Measurements from ENCODE around the gene RNF10. TPM values are rescaled to one million over a fixed set of nuclear protein-coding genes. Genes with fewer than 3 reads are reported as not detected.

RNF10 gene
- total RNA-seq (2012; rRNA removed) (43.0 and 44.4 TPM in 2 replicates), polyA plus RNA-seq (2012; rRNA removed) (65.2 and 95.0 TPM in 2 replicates), Bru-seq, nascent RNA (percentile 92 among the genes with signal in this experiment), BruChase-seq, experiment 1, labeled RNA remaining after a 6-hour chase (percentile 97 among the genes with signal in this experiment), BruChase-seq, experiment 2, labeled RNA remaining after a 2-hour chase (percentile 91 among the genes with signal in this experiment)
- polyA plus RNA-seq (2012; cell fraction: cytosol; rRNA removed) = 51.9 and 101 TPM in 2 replicates
- 113 and 212 TPM in 2 replicates for polyA plus RNA-seq (2012; cell fraction: nucleus; rRNA removed; ENCODE audit: low replicate concordance)
- long read RNA-seq, transcript RNF10-201 (17 exons, 3,825 nt) = major isoform, 237 of 365 reads
- long read RNA-seq, transcript RNF10-203 (17 exons, 2,671 nt) = minor isoform, 29 of 365 reads
- long read RNA-seq, partial matches to known transcripts = 37 of 365 reads
- long read RNA-seq, other reads (novel, unspliced or antisense) = 62 of 365 reads

- in situ Hi-C loops (cut with MboI; ENCODE audit: low sequenced_read_pairs) = no loop called here
- Histone ChIP-seq H2BK5ac (ENCODE audit: low read depth, low read length, poor library complexity, severe bottlenecking) (peak within 1 kb of the TSS; percentile 69), H3K79me1 (ENCODE audit: low read depth in 1 of 2, low read length in 2 of 2) (peaks cover 5 to 45% of the 10 kb centered on the region in 2 experiments; a peak in 3 of 4 replicates), H3K27ac (ENCODE audit: insufficient read depth, low read length) (peak within 1 kb of the TSS; percentile 55), H3K4ac (ENCODE audit: low read depth, low read length) (peak within 1 kb of the TSS; percentile 78), H4K91ac (ENCODE audit: insufficient read depth, low read depth, low read length) (peak within 1 kb of the TSS; percentile 55; the same call in 1 of the 2 replicates), H4K8ac (ENCODE audit: low read depth in 2 of 2, low read length in 2 of 2) (peak within 1 kb of the TSS; percentile 21 to 88; a peak in 2 of 4 replicates), H2BK120ac (ENCODE audit: low read depth, low read length) (no peak within 1 kb of the TSS), H4K5ac (ENCODE audit: low read depth, low read length) (no peak within 1 kb of the TSS), H2BK15ac (ENCODE audit: low read depth, low read length) (no peak within 1 kb of the TSS), H3K4me3 (ENCODE audit: insufficient read depth, low read depth, low read length) (peak within 1 kb of the TSS; percentile 58), H2BK20ac (ENCODE audit: low read depth, low read length) (no peak within 1 kb of the TSS), H3K27me3 (ENCODE audit: control insufficient read depth, insufficient read depth, low read length) (no peaks in the 10 kb centered on the region), H3K9me1 (ENCODE audit: insufficient read depth, low read length) (peaks cover 22% of the 10 kb centered on the region), H3K9me3 (ENCODE audit: control insufficient read depth, insufficient read depth, low read length) (no peaks in the 10 kb centered on the region), H2AK5ac (ENCODE audit: low read depth, low read length) (peak within 1 kb of the TSS; percentile 31; the same call in 1 of the 2 replicates), H3K36me3 (ENCODE audit: control insufficient read depth, insufficient read depth, low read length) (peaks cover 3% of the 10 kb centered on the region; the same call in 1 of the 2 replicates), H3K14ac (replicated peaks; ENCODE audit: low read depth, low read length) (peak within 1 kb of the TSS; percentile 94), H3K56ac (ENCODE audit: extremely low read depth, insufficient read depth, low read length) (peak within 1 kb of the TSS; percentile 74; the same call in 1 of the 2 replicates), H4K20me1 (ENCODE audit: insufficient read depth, low read length) (peaks cover 47% of the 10 kb centered on the region), H2AK9ac (replicated peaks; ENCODE audit: low read depth, low read length, poor library complexity) (peak within 1 kb of the TSS; percentile 97), H3K9ac (ENCODE audit: low read depth, low read length) (peak within 1 kb of the TSS; percentile 61), H3K18ac (ENCODE audit: low read depth, low read length) (no peak within 1 kb of the TSS; the same call in 1 of the 2 replicates), H3K23ac (ENCODE audit: low read depth, low read length) (peak within 1 kb of the TSS; percentile 97), H2AFZ (replicated peaks; ENCODE audit: low read length, poor library complexity) (peak within 1 kb of the TSS; percentile 91), H3K4me1 (ENCODE audit: control insufficient read depth, insufficient read depth, low read length) (peaks cover 11% of the 10 kb centered on the region; the same call in 1 of the 2 replicates), H3K4me2 (ENCODE audit: low read depth, low read length) (peak within 1 kb of the TSS; percentile 98)
- TF ChIP-seq CTCF (conservative IDR thresholded peaks at IDR 0.05; ENCODE audit: low read depth, low read length) (no peak), BHLHE40 (IDR thresholded peaks at IDR 0.05; ENCODE audit: low read depth, low read length) (no peak), CHD1 (IDR thresholded peaks at IDR 0.05; ENCODE audit: low read depth, low read length) (no peak; the same call in 1 of the 2 replicates), RFX5 (IDR thresholded peaks at IDR 0.05; ENCODE audit: low read depth, low read length) (no peak), SMC3 (IDR thresholded peaks at IDR 0.05; ENCODE audit: low read depth, low read length) (no peak), ELK1 (IDR thresholded peaks at IDR 0.05; ENCODE audit: borderline replicate concordance, low read depth, low read length) (no peak), CEBPB (IDR thresholded peaks at IDR 0.05; ENCODE audit: low read depth, low read length) (no peak), POLR2A (IDR thresholded peaks at IDR 0.05; ENCODE audit: low read depth, low read length) (peak; percentile 96), NFE2L2 (IDR thresholded peaks at IDR 0.05; ENCODE audit: low read depth, low read length) (no peak), FOS (IDR thresholded peaks at IDR 0.05; ENCODE audit: low read depth, low read length) (no peak), MAZ (IDR thresholded peaks at IDR 0.05; ENCODE audit: borderline replicate concordance, low read depth, low read length) (peak; percentile 44; the same call in 1 of the 2 replicates)
- 0% methylated on average over 16 of the region's 43 CpGs; no CpG with 5 or more reads in 1 of the 2 experiments for WGBS, 2 experiments (ENCODE audit: extremely low coverage in 2 of 2, insufficient read length in 1 of 2)
- POLR2A ChIA-PET (ENCODE audit: unreplicated experiment) = no interaction called here
- DNase-seq (peak; percentile 86), ATAC-seq (ENCODE audit: low read depth) (peak; percentile 71)
- CTCF ChIA-PET = no interaction called here
- dilution Hi-C loops (cut with HindIII; ENCODE audit: low sequenced_read_pairs, unreplicated experiment) = no loop called here
- BruUV-seq (replicated peaks) = TSS peak; percentile 68
- intact Hi-C loops (cut with micrococcal nuclease) = no loop called here
These were observed at the start of gene RNF10 for GRCh38 chr12:120534203-120534702. Gene RNF10 (plus strand): TSS chr12:120534356. CDS start chr12:120534812, 456 bp downstream.

Data from IMR-90 (cell line).